ENCODE measurements around the gene RTN4. TPM values are rescaled to one million over a fixed set of nuclear protein-coding genes. Genes with fewer than 3 reads are reported as not detected.
A peak's percentile ranks its signal among the peaks of the same experiment; 100 is the strongest.

RTN4 gene
- total RNA-seq, 4 donors from 2014 or later, result 249 to 292 (median 276) TPM

- WGBS, 2 donors, result 84 to 95% methylated on average over 5 to 8 of the region's 8 CpGs
- peak in 1 of 2 donors; percentile 52 for DNase-seq (ENCODE audit: low spot score in 2 of 2)
- H3K4me3 ChIP-seq (ENCODE audit: low read depth, poor library complexity, severe bottlenecking), result no peak overlapping the region
- TF ChIP-seq POLR2A (IDR thresholded peaks at IDR 0.05) (no peak), CTCF (IDR thresholded peaks at IDR 0.05) (no peak)
- intact Hi-C loops (cut with DNase I; ENCODE audit: low total_unique reads), result no loop called here
These were observed 96.1 kb downstream of the RTN4 start for GRCh38 chr2:54954158-54954557.

GRCh38 chr2:54952978-54953456 lies 97.2 kb downstream of the RTN4 start:
- 61 to 63% methylated on average over 9 of the region's 9 CpGs for WGBS, 2 donors
- H3K4me3 ChIP-seq (ENCODE audit: low read depth, poor library complexity, severe bottlenecking), result no peak overlapping the region
- intact Hi-C loops (cut with DNase I; ENCODE audit: low total_unique reads), result no loop called here
- no peak for TF ChIP-seq CTCF (IDR thresholded peaks at IDR 0.05)
- no peak for TF ChIP-seq POLR2A (IDR thresholded peaks at IDR 0.05)
- DNase-seq (ENCODE audit: low spot score in 2 of 2), result no peak

- TF ChIP-seq CTCF (IDR thresholded peaks at IDR 0.05) (no peak), POLR2A (IDR thresholded peaks at IDR 0.05) (no peak)
- DNase-seq (ENCODE audit: low spot score in 2 of 2), result no peak
- 75 to 78% methylated on average over 5 of the region's 5 CpGs for WGBS, 2 donors
- intact Hi-C loops (cut with DNase I; ENCODE audit: low total_unique reads), result no loop called here
- no peak overlapping the region for H3K4me3 ChIP-seq (ENCODE audit: low read depth, poor library complexity, severe bottlenecking)
These were observed 97.8 kb downstream of the RTN4 start for GRCh38 chr2:54952425-54952824.

GRCh38 chr2:54950811-54951210 lies 99.4 kb downstream of the RTN4 start:
- H3K4me3 ChIP-seq (ENCODE audit: low read depth, poor library complexity, severe bottlenecking), result no peak overlapping the region
- TF ChIP-seq POLR2A (IDR thresholded peaks at IDR 0.05) (no peak), CTCF (IDR thresholded peaks at IDR 0.05) (no peak)
- intact Hi-C loops (cut with DNase I; ENCODE audit: low total_unique reads), result no loop called here
- 97 to 99% methylated on average over 3 of the region's 3 CpGs for WGBS, 2 donors
- DNase-seq (ENCODE audit: low spot score in 2 of 2), result no peak

GRCh38 chr2:54949431-54949830 lies 100.8 kb downstream of the RTN4 start:
- no peak for DNase-seq (ENCODE audit: low spot score in 2 of 2)
- intact Hi-C loops (cut with DNase I; ENCODE audit: low total_unique reads), result no loop called here
- TF ChIP-seq POLR2A (IDR thresholded peaks at IDR 0.05) (no peak), CTCF (IDR thresholded peaks at IDR 0.05) (no peak)
- H3K4me3 ChIP-seq (ENCODE audit: low read depth, poor library complexity, severe bottlenecking), result no peak overlapping the region
- 96 to 99% methylated on average over 6 of the region's 6 CpGs for WGBS, 2 donors

- H3K4me3 ChIP-seq (ENCODE audit: low read depth, poor library complexity, severe bottlenecking), result no peak overlapping the region
- no peak for TF ChIP-seq POLR2A (IDR thresholded peaks at IDR 0.05)
- no peak for TF ChIP-seq CTCF (IDR thresholded peaks at IDR 0.05)
- DNase-seq (ENCODE audit: low spot score in 2 of 2), result no peak
- intact Hi-C loops (cut with DNase I; ENCODE audit: low total_unique reads), result no loop called here
- WGBS, 2 donors, result 68 to 74% methylated on average over 12 of the region's 12 CpGs
These were observed 102.1 kb downstream of the RTN4 start for GRCh38 chr2:54948120-54948519.
